NB4 (cell line): ENCODE results near the gene INPP4A.
A peak's percentile ranks its signal among the peaks of the same experiment; 100 is the strongest.

Experiments
- DNase-seq: peaks from one replicate; pipeline ENCODE4 v3.0.0; 2010; ENCODE audit warnings: low read depth
- H3K4me3 ChIP-seq: one replicate; pipeline ENCODE4 v1.5.1; 2011; ENCODE audit warnings: mild to moderate bottlenecking, low read depth, low read length, moderate library complexity
- CTCF ChIP-seq: IDR thresholded peaks from one replicate; pipeline ENCODE4 v1.5.1; 2012; ENCODE audit warnings: low read depth, low read length
- MAX ChIP-seq: IDR thresholded peaks from 2 replicates; pipeline ENCODE4 v1.6.1; 2011; ENCODE audit warnings: low read depth, low read length
- MYC ChIP-seq: IDR thresholded peaks from 2 replicates; pipeline ENCODE4 v1.6.1; 2011; ENCODE audit warnings: low read depth, low read length
- POLR2A ChIP-seq: IDR thresholded peaks from 2 replicates; pipeline ENCODE4 v1.6.1; 2011; ENCODE audit warnings: mild to moderate bottlenecking; ENCODE audit not compliant: insufficient read length; ENCODE audit errors: extremely low read depth

Gene INPP4A

GRCh38 chr2:98478907-98479306, 34.2 kb downstream of the INPP4A start:
- peak; percentile 68 for DNase-seq
- TF ChIP-seq CTCF (no peak), MYC (no peak), POLR2A (no peak), MAX (no peak)
- no peak overlapping the region for H3K4me3 ChIP-seq

GRCh38 chr2:98479371-98479770, 34.7 kb downstream of the INPP4A start:
- no peak overlapping the region for H3K4me3 ChIP-seq
- no peak for DNase-seq
- TF ChIP-seq CTCF (no peak), POLR2A (no peak), MAX (no peak), MYC (no peak)

- no peak overlapping the region for H3K4me3 ChIP-seq
- TF ChIP-seq MAX, result no peak
- peak; percentile 85 for DNase-seq
Observed at GRCh38 chr2:98479959-98480524, 35.4 kb downstream of the INPP4A start.

GRCh38 chr2:98480598-98480997, 35.9 kb downstream of the INPP4A start:
- no peak for TF ChIP-seq MAX
- TF ChIP-seq CTCF, result no peak
- TF ChIP-seq MYC, result no peak
- no peak for TF ChIP-seq POLR2A
- no peak overlapping the region for H3K4me3 ChIP-seq
- DNase-seq, result no peak

GRCh38 chr2:98482362-98482761, 37.7 kb downstream of the INPP4A start:
- no peak for DNase-seq
- no peak for TF ChIP-seq CTCF
- no peak for TF ChIP-seq MYC
- no peak for TF ChIP-seq POLR2A
- TF ChIP-seq MAX, result no peak

GRCh38 chr2:98483257-98483861, 38.7 kb downstream of the INPP4A start:
- H3K4me3 ChIP-seq, result no peak overlapping the region
- DNase-seq, result no peak
- no peak for TF ChIP-seq POLR2A
- TF ChIP-seq MYC, result no peak
- no peak for TF ChIP-seq CTCF
- no peak for TF ChIP-seq MAX

More at GRCh38 chr2:98482362-98482761, 37.7 kb downstream of the INPP4A start:
- no peak overlapping the region for H3K4me3 ChIP-seq
